Measurements from ENCODE around the gene TRIM67. TPM values are rescaled to one million over a fixed set of nuclear protein-coding genes. Genes with fewer than 3 reads are reported as not detected.
A peak's percentile ranks its signal among the peaks of the same experiment; 100 is the strongest.

TRIM67 gene
- total and polyA plus RNA-seq, 9 of the 15 experiments (the other 6 are each of a cell fraction or from before 2014, with no cell fraction given) = 0.04 to 0.60 (median 0.31) TPM

GRCh38 chr1:231215681-231216385, 54.0 kb downstream of the TRIM67 start (continued):
- 0 out of 2 replicates have a peak, but pooled peaks have one; percentile 38 for TF ChIP-seq ZBTB5 (IDR thresholded peaks at IDR 0.05)
- no peak for TF ChIP-seq SOX6 (IDR thresholded peaks at IDR 0.05)
- TF ChIP-seq EWSR1 (IDR thresholded peaks at IDR 0.05; ENCODE audit: borderline replicate concordance, low read depth, partially characterized antibody) = no peak
- TF ChIP-seq ZBED1 (IDR thresholded peaks at IDR 0.05) = no peak
- TF ChIP-seq SPI1 (IDR thresholded peaks at IDR 0.05; ENCODE audit: borderline replicate concordance, low read depth, low read length) = no peak
- TF ChIP-seq ZNF511 (CRISPR knock-in tag; IDR thresholded peaks at IDR 0.05) = no peak

GRCh38 chr1:231216498-231216897, 54.6 kb downstream of the TRIM67 start:
- Histone ChIP-seq H3K9me1 (ENCODE audit: control insufficient read depth, insufficient read depth, low read length) (no peaks in the 10 kb centered on the region), H3K79me2 (ENCODE audit: control insufficient read depth, insufficient read depth, low read length) (no peaks in the 10 kb centered on the region), H2AFZ (ENCODE audit: low read depth, low read length) (no peak overlapping the region), H3K27ac (ENCODE audit: extremely low read depth, low read depth, low read length) (no peak overlapping the region), H3K9ac (ENCODE audit: insufficient read depth in 1 of 2, low read depth in 2 of 2, low read length in 2 of 2) (no peak overlapping the region), H3K4me1 (replicated peaks in 1 of 2; ENCODE audit: control insufficient read depth in 2 of 2, insufficient read depth in 2 of 2, low read length in 2 of 2) (peaks cover 0 to 11% of the 10 kb centered on the region in 2 experiments; a peak in 2 of 5 replicates), H3K4me3 (no peak overlapping the region), H3K4me2 (ENCODE audit: insufficient read depth, low read length) (no peak overlapping the region), H3K27me3 (ENCODE audit: control insufficient read depth in 2 of 2, insufficient read depth in 2 of 2, low read length in 2 of 2) (peaks cover 33 to 48% of the 10 kb centered on the region in 2 experiments), H4K20me1 (replicated peaks; ENCODE audit: control insufficient read depth, insufficient read depth, low read length) (no peaks in the 10 kb centered on the region), H3K36me3 (ENCODE audit: control insufficient read depth, insufficient read depth, low read length) (no peaks in the 10 kb centered on the region), H3K9me3 (replicated peaks; ENCODE audit: control insufficient read depth, insufficient read depth, low read depth, low read length) (no peaks in the 10 kb centered on the region)
- no peak for FAIRE-seq
- ChIA-PET POLR2A (no interaction called here), CTCF (ENCODE audit: low intra/inter-chr PET ratio) (no interaction called here)
- no peak for TF ChIP-seq FOSL1 (tag; conservative IDR thresholded peaks at IDR 0.05)
- TF ChIP-seq MAFF (IDR thresholded peaks at IDR 0.05; ENCODE audit: low read length) = no peak
- TF ChIP-seq RAD51 (IDR thresholded peaks at IDR 0.05; ENCODE audit: borderline replicate concordance, low read depth) = no peak
- intact Hi-C loops (cut with micrococcal nuclease) = no loop called here
- no TSS peak for BruUV-seq (replicated peaks)
- ATAC-seq = peak; percentile 19; the same call in 1 of the 3 replicates
- WGBS (ENCODE audit: insufficient coverage, low coverage, missing lambda C conversion rate) = 5% methylated on average over 4 of the region's 4 CpGs
- in situ Hi-C loops (cut with MboI) = no loop called here
- no peak for DNase-seq (ENCODE audit: extremely low read depth in 1 of 4, low spot score in 3 of 4)

Data from K562 (cell line).